WTC11 (cell line): ENCODE data around the gene BOLA2B. TPM values are rescaled to one million over a fixed set of nuclear protein-coding genes. Genes with fewer than 3 reads are reported as not detected.

ENCODE experiments used
- ATAC-seq: fragments of 200-7000 bp; cut with Tn5 transposase; 2 replicates; pipeline ENCODE4 v1.10.0; 2021; ENCODE audit warnings: mild to moderate bottlenecking, moderate library complexity
- CTCF ChIA-PET: fragments of 300-600 bp; sonication (Branson Sonifier 250); formaldehyde crosslinking; loops from one replicate; lab custom pipeline; 2021; ENCODE audit warnings: antibody characterized with exemption; lab: Charles Lee
- POLR2A ChIA-PET: fragments of 350-600 bp; sonication (Branson Sonifier 250); formaldehyde crosslinking; loops from one replicate; lab custom pipeline; 2021; ENCODE audit warnings: antibody characterized with exemption; lab: Charles Lee
- DNase-seq: peaks from one replicate; pipeline ENCODE4 v3.0.0; 2021; ENCODE audit warnings: low spot score
- H3K27ac Mint-ChIP-seq: 2 replicates; pipeline ENCODE4 v1.8.0; 2021; ENCODE audit warnings: mixed read lengths
- H3K27me3 Mint-ChIP-seq: 2 replicates; pipeline ENCODE4 v1.8.0; 2021; ENCODE audit warnings: low read depth, mild to moderate bottlenecking, moderate library complexity, mixed read lengths
- H3K36me3 Mint-ChIP-seq: 2 replicates; pipeline ENCODE4 v1.8.0; 2021; ENCODE audit warnings: mixed read lengths
- H3K4me1 Mint-ChIP-seq: 2 replicates; pipeline ENCODE4 v1.8.0; 2022; ENCODE audit warnings: mixed read lengths
- H3K4me3 Mint-ChIP-seq: 2 replicates; pipeline ENCODE4 v1.8.0; 2021; ENCODE audit warnings: mild to moderate bottlenecking, moderate library complexity, mixed read lengths
- H3K9me3 Mint-ChIP-seq: 2 replicates; pipeline ENCODE4 v1.8.0; 2021; ENCODE audit warnings: mixed read lengths
- AR ChIP-seq: fragments of 250-450 bp; sonication (Bioruptor Pico); IDR thresholded peaks from 2 replicates; pipeline ENCODE4 v1.9.0; 2021; ENCODE audit warnings: mild to moderate bottlenecking
- CREB1 ChIP-seq: sonication (generic); formaldehyde crosslinking; IDR thresholded peaks from 2 replicates; pipeline ENCODE4 v1.8.0; 2023; ENCODE audit warnings: mild to moderate bottlenecking, missing genetic modification reagents
- FOXJ3 ChIP-seq: sonication (generic); formaldehyde crosslinking; IDR thresholded peaks from 2 replicates; pipeline ENCODE4 v1.9.0; 2021; ENCODE audit warnings: missing genetic modification reagents, mild to moderate bottlenecking, borderline replicate concordance
- IRF2 ChIP-seq: sonication (generic); formaldehyde crosslinking; IDR thresholded peaks from 2 replicates; pipeline ENCODE4 v1.8.0; 2022; ENCODE audit warnings: low read depth, missing genetic modification reagents, borderline replicate concordance
- SP1 ChIP-seq: sonication (generic); formaldehyde crosslinking; conservative IDR thresholded peaks from 2 replicates; pipeline ENCODE4 v1.8.1; 2022; ENCODE audit warnings: missing genetic modification reagents
- ZBTB43 ChIP-seq: sonication (generic); formaldehyde crosslinking; IDR thresholded peaks from 2 replicates; pipeline ENCODE4 v1.8.1; 2023; ENCODE audit warnings: mild to moderate bottlenecking, missing genetic modification reagents
- ZNF317 ChIP-seq: sonication (generic); formaldehyde crosslinking; IDR thresholded peaks from 2 replicates; pipeline ENCODE4 v1.8.1; 2023; ENCODE audit warnings: low read depth, mild to moderate bottlenecking, moderate library complexity, missing genetic modification reagents, borderline replicate concordance
- ZSCAN18 ChIP-seq: fragments of 250-450 bp; sonication (Bioruptor Pico); IDR thresholded peaks from 2 replicates; pipeline ENCODE4 v2.1.2; 2022; ENCODE audit warnings: mild to moderate bottlenecking, moderate library complexity
- total RNA-seq: library from RNA; stranded (reverse); gene quantifications from 3 replicates; pipeline ENCODE4 v1.2.3, GENCODE V29; 2021
- TF ChIP-seq, protein P1 (sequence below): fragments of 250-450 bp; sonication (Bioruptor Pico); IDR thresholded peaks from 2 replicates; pipeline ENCODE4 v1.9.0; 2021; ENCODE audit warnings: mild to moderate bottlenecking
- TF ChIP-seq, protein P2 (sequence below): sonication (generic); formaldehyde crosslinking; IDR thresholded peaks from 2 replicates; pipeline ENCODE4 v1.8.0; 2022; ENCODE audit warnings: mild to moderate bottlenecking, missing genetic modification reagents

Gene BOLA2B
- total RNA-seq, 1 experiment from 2014 or later, result 206 TPM

GRCh38 chr16:30155188-30155587, 38.3 kb downstream of the BOLA2B start:
- peaks cover 19% of the 10 kb centered on the region for H3K27me3 Mint-ChIP-seq
- no peak overlapping the region for H3K27ac Mint-ChIP-seq
- no peak overlapping the region for H3K4me3 Mint-ChIP-seq
- ChIA-PET CTCF (interaction anchor here (2.1 kb wide), 1 partner anchor 43 kb away, joined by 6 read pairs; no protein-coding TSS in a partner anchor), POLR2A (interaction anchor here (0.7 kb wide), 1 partner anchor 658 kb away, joined by 15 read pairs; no protein-coding TSS in a partner anchor)
- TF ChIP-seq, protein P1, sequence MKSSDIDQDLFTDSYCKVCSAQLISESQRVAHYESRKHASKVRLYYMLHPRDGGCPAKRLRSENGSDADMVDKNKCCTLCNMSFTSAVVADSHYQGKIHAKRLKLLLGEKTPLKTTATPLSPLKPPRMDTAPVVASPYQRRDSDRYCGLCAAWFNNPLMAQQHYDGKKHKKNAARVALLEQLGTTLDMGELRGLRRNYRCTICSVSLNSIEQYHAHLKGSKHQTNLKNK (CRISPR knock-in tag), result no peak
- TF ChIP-seq CREB1 (no peak), AR (CRISPR knock-in tag) (no peak)
- DNase-seq (no peak), ATAC-seq (no peak)
- peaks cover 4% of the 10 kb centered on the region; the same call in 1 of the 2 replicates for H3K36me3 Mint-ChIP-seq
- no peaks in the 10 kb centered on the region for H3K4me1 Mint-ChIP-seq
- H3K9me3 Mint-ChIP-seq, result peaks cover 3% of the 10 kb centered on the region

- H3K27ac Mint-ChIP-seq, result no peak overlapping the region
- peaks cover 15% of the 10 kb centered on the region for H3K9me3 Mint-ChIP-seq
- ChIA-PET CTCF (interaction anchor here (1.4 kb wide), 1 partner anchor 40 kb away, joined by 6 read pairs; no protein-coding TSS in a partner anchor), POLR2A (interaction anchor here (0.6 kb wide), 1 partner anchor 315 kb away, joined by 3 read pairs; no protein-coding TSS in a partner anchor)
- H3K27me3 Mint-ChIP-seq, result peaks cover 32% of the 10 kb centered on the region
- DNase-seq (no peak), ATAC-seq (no peak)
- H3K36me3 Mint-ChIP-seq, result no peaks in the 10 kb centered on the region; the same call in 1 of the 2 replicates
- H3K4me3 Mint-ChIP-seq, result no peak overlapping the region
- TF ChIP-seq ZNF317, result no peak
- TF ChIP-seq ZBTB43 (CRISPR knock-in tag), result no peak
- no peak for TF ChIP-seq SP1
- TF ChIP-seq IRF2, result no peak
- TF ChIP-seq ZSCAN18, result no peak
- TF ChIP-seq, all 79 proteins: peak for 0
- H3K4me1 Mint-ChIP-seq, result no peaks in the 10 kb centered on the region
Measured at GRCh38 chr16:30152517-30152916, 40.9 kb downstream of the BOLA2B start.

DNA sequence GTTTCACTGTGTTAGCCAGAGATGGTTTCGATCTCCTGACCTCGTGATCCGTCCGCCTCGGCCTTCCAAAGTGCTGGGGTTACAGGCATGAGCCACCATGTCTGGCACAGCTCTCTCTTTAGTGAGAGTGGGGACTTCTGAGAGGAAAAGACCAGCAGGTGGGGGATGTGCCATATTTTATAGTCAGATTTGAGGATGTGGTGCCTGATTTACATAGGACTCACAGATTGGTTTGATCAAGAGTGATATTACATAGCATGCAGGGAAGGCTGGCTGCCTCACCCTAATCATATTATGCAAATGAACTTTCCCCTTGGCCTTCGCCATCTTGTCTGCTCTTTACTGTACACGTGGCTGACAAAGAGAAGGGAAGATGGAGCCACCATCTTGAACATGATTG, 42.4 kb downstream of the BOLA2B start:
- Mint-ChIP-seq H3K4me3 (no peak overlapping the region), H3K4me1 (no peaks in the 10 kb centered on the region), H3K27me3 (peaks cover 35% of the 10 kb centered on the region), H3K9me3 (peaks cover 15% of the 10 kb centered on the region), H3K36me3 (no peaks in the 10 kb centered on the region; the same call in 1 of the 2 replicates), H3K27ac (no peak overlapping the region)
- ATAC-seq (no peak), DNase-seq (no peak)
- ChIA-PET CTCF (interaction anchor here (0.8 to 1.3 kb wide), 2 partner anchors 8 to 39 kb away, joined by 4 read pairs; no protein-coding TSS in a partner anchor), POLR2A (no interaction called here)
- TF ChIP-seq FOXJ3 (CRISPR knock-in tag), result no peak
- TF ChIP-seq, protein P2, sequence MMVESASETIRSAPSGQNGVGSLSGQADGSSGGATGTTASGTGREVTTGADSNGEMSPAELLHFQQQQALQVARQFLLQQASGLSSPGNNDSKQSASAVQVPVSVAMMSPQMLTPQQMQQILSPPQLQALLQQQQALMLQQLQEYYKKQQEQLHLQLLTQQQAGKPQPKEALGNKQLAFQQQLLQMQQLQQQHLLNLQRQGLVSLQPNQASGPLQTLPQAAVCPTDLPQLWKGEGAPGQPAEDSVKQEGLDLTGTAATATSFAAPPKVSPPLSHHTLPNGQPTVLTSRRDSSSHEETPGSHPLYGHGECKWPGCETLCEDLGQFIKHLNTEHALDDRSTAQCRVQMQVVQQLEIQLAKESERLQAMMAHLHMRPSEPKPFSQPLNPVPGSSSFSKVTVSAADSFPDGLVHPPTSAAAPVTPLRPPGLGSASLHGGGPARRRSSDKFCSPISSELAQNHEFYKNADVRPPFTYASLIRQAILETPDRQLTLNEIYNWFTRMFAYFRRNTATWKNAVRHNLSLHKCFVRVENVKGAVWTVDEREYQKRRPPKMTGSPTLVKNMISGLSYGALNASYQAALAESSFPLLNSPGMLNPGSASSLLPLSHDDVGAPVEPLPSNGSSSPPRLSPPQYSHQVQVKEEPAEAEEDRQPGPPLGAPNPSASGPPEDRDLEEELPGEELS, result no peak
